ENCODE measurements around the gene NANOS2.
A peak's percentile ranks its signal among the peaks of the same experiment; 100 is the strongest.

Gene NANOS2

DNA sequence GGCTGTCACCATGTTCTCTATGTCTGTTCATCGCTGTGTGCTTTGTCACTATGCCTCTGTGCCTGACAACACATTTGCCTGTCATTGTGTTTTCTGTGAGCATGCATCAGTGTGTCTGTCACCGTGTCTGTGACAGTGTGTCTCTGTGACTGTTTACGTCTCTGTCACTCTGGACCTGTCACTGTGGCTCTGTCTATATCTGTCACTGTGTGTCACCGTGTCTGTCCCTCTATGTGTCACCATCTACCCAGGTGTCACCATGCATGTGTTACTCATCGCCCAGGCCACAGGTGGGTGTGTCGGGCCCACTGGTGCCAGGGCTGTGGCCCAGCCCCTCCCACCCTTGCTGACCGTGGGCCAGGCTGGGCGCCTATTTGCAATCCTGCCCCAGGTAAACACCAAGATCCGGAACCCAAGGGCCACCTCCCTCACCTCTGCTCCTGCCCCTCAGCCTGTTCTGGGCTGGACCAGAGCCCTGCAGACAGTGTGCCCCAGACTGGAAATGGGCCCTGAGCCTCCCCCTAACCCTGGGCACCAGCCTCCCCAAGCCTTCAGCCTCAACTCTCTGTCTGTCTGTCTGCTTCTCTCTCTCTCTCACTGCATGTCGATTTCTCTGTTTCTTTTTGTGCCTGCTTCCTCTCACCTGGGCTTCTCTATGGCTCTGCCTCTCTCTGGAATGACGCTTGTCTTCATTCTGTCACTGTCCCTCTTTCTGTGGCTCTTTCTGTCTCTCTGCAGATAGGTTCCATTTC, 36.4 kb downstream of the NANOS2 start:
- H3K4me3 Mint-ChIP-seq = peak overlapping the region; percentile 8
- DNase-seq = no peak
- peaks cover under 1% of the 10 kb centered on the region for H3K36me3 Mint-ChIP-seq (ENCODE audit: low read depth)
- no peak for TF ChIP-seq CTCF (IDR thresholded peaks at IDR 0.05)
- no peak overlapping the region for H3K27ac Mint-ChIP-seq
- peaks cover 74% of the 10 kb centered on the region for H3K4me1 Mint-ChIP-seq
- H3K9me3 Mint-ChIP-seq = no peaks in the 10 kb centered on the region
- peaks cover 4% of the 10 kb centered on the region for H3K27me3 Mint-ChIP-seq (ENCODE audit: low read depth, poor library complexity)

DNA sequence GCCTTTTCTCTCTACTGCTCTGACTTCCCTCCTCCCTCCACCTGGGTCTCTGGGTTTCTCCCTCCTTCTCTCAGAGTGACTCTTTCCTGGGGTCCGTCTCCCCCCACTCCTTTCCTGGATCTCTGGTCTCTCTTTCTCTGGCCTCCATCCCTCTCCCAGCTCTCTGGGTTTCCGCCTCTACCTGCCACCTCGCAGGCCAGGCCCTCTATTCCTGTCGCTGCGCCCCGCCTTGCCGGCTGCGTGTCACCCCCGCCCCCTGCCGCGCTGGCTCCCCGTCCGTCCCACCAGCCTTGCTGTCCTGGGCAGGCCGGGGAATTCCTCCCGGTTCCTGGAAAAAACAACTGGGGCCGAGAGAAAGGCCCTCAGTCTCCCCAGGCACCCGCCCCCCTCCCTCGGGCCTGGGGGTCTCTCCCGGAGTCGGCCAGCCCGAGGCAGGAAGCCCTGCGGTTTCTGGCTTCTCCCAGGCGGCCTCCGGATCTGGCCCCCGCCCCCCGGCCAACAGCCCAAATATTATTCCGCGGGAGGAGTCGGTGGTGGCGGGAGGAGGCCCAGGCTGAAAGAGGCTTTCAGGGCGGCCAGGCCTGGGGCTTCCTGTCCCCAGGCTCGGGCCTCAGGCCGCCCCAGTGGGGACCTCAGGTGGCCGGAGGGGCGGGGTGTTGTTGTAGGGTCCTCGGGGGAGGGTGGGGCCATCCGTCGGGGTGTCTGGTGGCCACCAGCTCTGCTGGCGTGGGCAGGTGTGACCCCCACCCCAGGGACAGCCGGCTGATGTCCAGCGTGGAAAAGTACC, 38.0 kb downstream of the NANOS2 start:
- Mint-ChIP-seq H3K27ac (peak overlapping the region; percentile 2), H3K27me3 (ENCODE audit: low read depth, poor library complexity) (peaks cover 4% of the 10 kb centered on the region), H3K36me3 (ENCODE audit: low read depth) (no peaks in the 10 kb centered on the region), H3K9me3 (no peaks in the 10 kb centered on the region), H3K4me1 (peaks cover 65% of the 10 kb centered on the region), H3K4me3 (peak overlapping the region; percentile 65)
- no peak for TF ChIP-seq CTCF (IDR thresholded peaks at IDR 0.05)
- DNase-seq = peak; percentile 64

DNA sequence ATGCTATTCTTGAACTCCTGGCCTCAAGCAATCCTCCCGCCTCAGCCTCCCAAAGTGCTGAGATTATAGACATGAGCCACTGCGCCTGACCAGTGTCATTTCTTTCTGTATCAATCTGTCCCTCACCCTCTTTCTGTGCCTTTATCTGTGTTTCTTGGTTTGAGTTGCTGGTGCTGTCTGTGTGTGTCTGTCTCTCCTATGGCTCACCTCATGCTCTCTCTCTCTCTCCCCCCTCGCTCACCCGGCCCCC, 38.5 kb downstream of the NANOS2 start:
- peak overlapping the region; percentile 65 for H3K4me3 Mint-ChIP-seq
- H3K36me3 Mint-ChIP-seq (ENCODE audit: low read depth) = no peaks in the 10 kb centered on the region
- DNase-seq = no peak
- peak overlapping the region; percentile 2 for H3K27ac Mint-ChIP-seq
- peaks cover 4% of the 10 kb centered on the region for H3K27me3 Mint-ChIP-seq (ENCODE audit: low read depth, poor library complexity)
- H3K4me1 Mint-ChIP-seq = peaks cover 60% of the 10 kb centered on the region
- H3K9me3 Mint-ChIP-seq = no peaks in the 10 kb centered on the region
- no peak for TF ChIP-seq CTCF (IDR thresholded peaks at IDR 0.05)

DNA sequence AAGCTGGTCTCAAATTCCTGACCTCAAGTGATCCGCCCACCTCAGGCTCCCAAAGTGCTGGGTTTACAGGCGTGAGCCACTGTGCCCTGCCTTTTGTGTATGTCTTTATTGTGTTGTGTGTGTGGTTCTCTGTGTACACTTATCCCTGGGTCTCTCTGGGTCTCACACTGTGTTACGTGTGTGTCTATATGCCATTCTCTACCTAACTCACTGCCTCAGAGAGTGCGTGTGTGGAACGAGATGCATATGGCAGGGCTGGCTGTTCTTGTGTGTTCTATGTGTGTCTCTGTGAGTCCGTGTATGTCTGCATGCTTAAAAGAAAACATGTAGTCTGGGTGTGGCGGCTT, 40.0 kb downstream of the NANOS2 start:
- TF ChIP-seq CTCF (IDR thresholded peaks at IDR 0.05) = no peak
- peaks cover 3% of the 10 kb centered on the region for H3K27me3 Mint-ChIP-seq (ENCODE audit: low read depth, poor library complexity)
- H3K4me1 Mint-ChIP-seq = peaks cover 56% of the 10 kb centered on the region
- H3K9me3 Mint-ChIP-seq = no peaks in the 10 kb centered on the region
- no peaks in the 10 kb centered on the region for H3K36me3 Mint-ChIP-seq (ENCODE audit: low read depth)
- H3K27ac Mint-ChIP-seq = peak overlapping the region; percentile 82
- DNase-seq = no peak
- peak overlapping the region; percentile 35 for H3K4me3 Mint-ChIP-seq

DNA sequence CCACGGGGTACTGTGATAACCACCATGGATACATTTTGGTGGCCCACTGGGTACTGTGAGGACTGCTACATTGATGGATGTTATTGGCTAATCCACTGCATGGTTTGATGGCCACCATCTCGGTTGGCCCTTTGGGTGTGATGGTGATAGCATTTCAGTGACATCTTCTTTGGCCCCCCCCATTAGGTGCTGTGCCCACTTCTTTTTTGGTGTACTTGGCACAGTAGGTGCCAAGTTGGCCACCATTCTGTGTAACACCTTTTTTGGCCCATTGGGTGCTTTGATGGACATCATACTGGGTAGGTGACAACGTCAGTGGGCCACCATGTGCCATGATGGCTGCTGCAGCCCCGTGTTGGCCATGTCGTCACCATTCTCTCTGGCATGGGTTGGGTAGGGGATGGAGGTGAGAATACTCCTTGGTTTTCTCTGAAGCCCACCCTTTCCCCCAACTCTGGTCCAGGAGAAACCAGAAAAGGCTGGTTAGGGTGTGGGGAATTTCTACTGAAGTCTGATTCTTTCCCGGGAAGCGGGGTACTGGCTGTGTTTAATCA, 41.3 kb downstream of the NANOS2 start:
- no peaks in the 10 kb centered on the region for H3K9me3 Mint-ChIP-seq
- H3K27ac Mint-ChIP-seq = no peak overlapping the region
- H3K4me3 Mint-ChIP-seq = no peak overlapping the region
- no peak for TF ChIP-seq CTCF (IDR thresholded peaks at IDR 0.05)
- peaks cover 50% of the 10 kb centered on the region for H3K4me1 Mint-ChIP-seq
- H3K36me3 Mint-ChIP-seq (ENCODE audit: low read depth) = no peaks in the 10 kb centered on the region
- peaks cover 3% of the 10 kb centered on the region for H3K27me3 Mint-ChIP-seq (ENCODE audit: low read depth, poor library complexity)
- DNase-seq = no peak
